ENCODE measurements around the gene NPW. TPM values are rescaled to one million over a fixed set of nuclear protein-coding genes. Genes with fewer than 3 reads are reported as not detected.

The NPW gene
- total and polyA plus RNA-seq, 2 of the 8 experiments (the other 6 are each of a cell fraction or from before 2014, with no cell fraction given), result 4.0 to 10.3 TPM

- Histone ChIP-seq H3K14ac (ENCODE audit: insufficient read length) (no peak overlapping the region), H3K79me2 (ENCODE audit: control insufficient read depth in 1 of 2, insufficient read depth in 2 of 2, low read length in 2 of 2) (peaks cover 3 to 16% of the 10 kb centered on the region in 2 experiments; a peak in 2 of 4 replicates), H2AK5ac (ENCODE audit: low read depth, low read length) (no peak overlapping the region), H2BK120ac (replicated peaks; ENCODE audit: low read depth, low read length) (no peak overlapping the region), H4K8ac (ENCODE audit: extremely low read depth, insufficient read depth, low read length) (no peak overlapping the region), H3K56ac (replicated peaks; ENCODE audit: insufficient read length, low read depth, low read length) (no peak overlapping the region), H3K36me3 (ENCODE audit: control insufficient read depth in 2 of 4, insufficient read depth in 4 of 4, low read length in 3 of 4) (peaks cover 11 to 33% (median 22%) of the 10 kb centered on the region in 4 experiments; a peak in 7 of 8 replicates), H3K9me3 (ENCODE audit: insufficient read depth in 2 of 2, low read depth in 1 of 2, low read length in 1 of 2) (no peaks in the 10 kb centered on the region), H3K4me2 (ENCODE audit: insufficient read depth in 1 of 2, low read depth in 2 of 2, low read length in 2 of 2) (no peak overlapping the region), H3K79me1 (ENCODE audit: low read depth, low read length) (peaks cover 9% of the 10 kb centered on the region; the same call in 1 of the 2 replicates), H3K4me3 (ENCODE audit: extremely low read depth in 1 of 4, insufficient read depth in 2 of 4, low read depth in 3 of 4, low read length in 4 of 4) (no peak overlapping the region), H2BK12ac (ENCODE audit: low read depth, low read length) (no peak overlapping the region), H3K23me2 (ENCODE audit: low read depth, low read length) (peaks cover 21% of the 10 kb centered on the region), H4K20me1 (replicated peaks in 1 of 2; ENCODE audit: control insufficient read depth in 1 of 2, insufficient read depth in 2 of 2, low read length in 2 of 2) (peaks cover 2 to 24% of the 10 kb centered on the region in 2 experiments), H3K9ac (replicated peaks in 1 of 4; ENCODE audit: extremely low read depth in 1 of 4, low read depth in 3 of 4, low read length in 3 of 4) (no peak overlapping the region), H3K4me1 (replicated peaks in 1 of 4; ENCODE audit: control insufficient read depth in 3 of 4, insufficient read depth in 4 of 4, low read length in 3 of 4) (peaks cover 0 to 24% (median 20%) of the 10 kb centered on the region in 4 experiments; a peak in 5 of 7 replicates), H4K91ac (replicated peaks; ENCODE audit: insufficient read length, low read length) (no peak overlapping the region), H3K27ac (ENCODE audit: low read depth, low read length) (no peak overlapping the region), H3K23ac (ENCODE audit: insufficient read length) (no peak overlapping the region), H2BK15ac (ENCODE audit: low read length) (no peak overlapping the region), H3K18ac (ENCODE audit: extremely low read depth, low read length) (no peak overlapping the region), H3K27me3 (replicated peaks in 1 of 4; ENCODE audit: control insufficient read depth in 3 of 4, extremely low read depth in 1 of 4, insufficient read depth in 3 of 4, low read length in 3 of 4) (peaks cover 6 to 19% (median 18%) of the 10 kb centered on the region in 4 experiments; a peak in 6 of 7 replicates), H2BK5ac (ENCODE audit: low read depth, low read length) (no peak overlapping the region), H3K4ac (replicated peaks; ENCODE audit: insufficient read length, low read depth, low read length) (no peak overlapping the region), H2BK20ac (ENCODE audit: low read length) (no peak overlapping the region), H4K5ac (ENCODE audit: insufficient read length, low read depth, low read length) (no peak overlapping the region), H2AFZ (ENCODE audit: low read length) (no peak overlapping the region)
- no peak for DNase-seq (ENCODE audit: low read depth in 1 of 2, low spot score in 2 of 2)
- no peak for FAIRE-seq
- WGBS, 2 experiments (ENCODE audit: extremely low coverage in 1 of 2, insufficient coverage in 1 of 2, insufficient read length in 1 of 2, insufficient replicate concordance in 2 of 2, low coverage in 1 of 2, low lambda C conversion rate in 2 of 2, missing lambda C conversion rate in 1 of 2), result 95% methylated on average over 8 of the region's 8 CpGs; no CpG with 5 or more reads in 1 of the 2 experiments
- ChIA-PET POLR2A (ENCODE audit: partially characterized antibody) (interaction anchor here (1.2 to 28.2 kb wide), 3 partner anchors 12 to 36 kb away, joined by 4 to 736 read pairs (median 6); partner anchors contain the start of genes NDUFB10, RNF151, RPS2 and TBL3), CTCF (ENCODE audit: partially characterized antibody) (interaction anchor here (0.6 kb wide), 1 partner anchor 11 kb away, joined by 3 read pairs; no protein-coding TSS in a partner anchor)
- TF ChIP-seq CEBPB (IDR thresholded peaks at IDR 0.05; ENCODE audit: low read depth, low read length) (no peak), KDM1A (IDR thresholded peaks at IDR 0.05; ENCODE audit: borderline replicate concordance, low read length) (no peak), SRF (IDR thresholded peaks at IDR 0.05; ENCODE audit: low read depth, low read length) (no peak), GABPA (IDR thresholded peaks at IDR 0.05; ENCODE audit: borderline replicate concordance, insufficient read depth, low read length) (no peak), HDAC6 (IDR thresholded peaks at IDR 0.05; ENCODE audit: low read depth, low read length) (no peak), TAF7 (optimal IDR thresholded peaks at IDR 0.05; ENCODE audit: borderline replicate concordance, low read depth, low read length) (no peak)
Measured at GRCh38 chr16:1976216-1976520, 43.4 kb upstream of the NPW start.
